Muscle of leg (tissue), 11 donors: Measurements from ENCODE around the gene ANKRD31. TPM values are rescaled to one million over a fixed set of nuclear protein-coding genes. Genes with fewer than 3 reads are reported as not detected.
A peak's percentile ranks its signal among the peaks of the same experiment; 100 is the strongest.

ENCODE experiments used
- DNase-seq: peaks from one replicate; pipeline ENCODE4 v3.0.0; 2013
- H3K27ac ChIP-seq: one replicate; pipeline ENCODE4 v1.5.1; 2013; ENCODE audit warnings: mild to moderate bottlenecking, low read length, control low read depth
- H3K27me3 ChIP-seq: one replicate; pipeline ENCODE4 v1.6.1; 2013; ENCODE audit warnings: low read length; ENCODE audit not compliant: control insufficient read depth, insufficient read depth
- H3K36me3 ChIP-seq: one replicate; pipeline ENCODE4 v1.6.1; 2013; ENCODE audit warnings: low read length; ENCODE audit not compliant: control insufficient read depth, insufficient read depth
- H3K4me1 ChIP-seq: one replicate; pipeline ENCODE4 v1.6.1; 2013; ENCODE audit warnings: low read length; ENCODE audit not compliant: control insufficient read depth, insufficient read depth
- H3K4me3 ChIP-seq: one replicate; pipeline ENCODE4 v1.5.1; 2013; ENCODE audit warnings: low read length, control low read depth
- H3K9me3 ChIP-seq: replicated peaks from 2 replicates; pipeline ENCODE4 v1.6.1; 2013; ENCODE audit warnings: low read depth, low read length; ENCODE audit not compliant: control insufficient read depth
- WGBS: methylation state at CpG from one replicate; pipeline ENCODE4 v1.1.5; 2013; ENCODE audit warnings: missing lambda C conversion rate; ENCODE audit not compliant: insufficient coverage; 5-methylcytosine and 5-hydroxymethylcytosine counted together
- polyA plus RNA-seq, 8 donors: library from polyadenylated mRNA; unstranded; fragments of 120-200 nt; gene quantifications; one replicate each; pipeline versions ENCODE4 v1.2.1 to v1.2.3, GENCODE V29; 2013; ENCODE audit warnings: inconsistent platforms in 1 of 8, low replicate concordance in 1 of 8; ENCODE audit not compliant: insufficient read length in 8 of 8, insufficient read depth in 1 of 8
- total RNA-seq: library from RNA; stranded (reverse); fragments of 120-200 nt; gene quantifications from one replicate; pipeline ENCODE4 v1.2.4, GENCODE V29; 2013

Gene ANKRD31
- total and polyA plus RNA-seq, 9 donors, result 0.06 to 0.27 (median 0.13) TPM

- Histone ChIP-seq H3K27me3 (peaks cover 36% of the 10 kb centered on the region), H3K4me1 (peaks cover 13% of the 10 kb centered on the region), H3K27ac (peak overlapping the region; percentile 62), H3K4me3 (peak overlapping the region; percentile 65), H3K36me3 (no peaks in the 10 kb centered on the region), H3K9me3 (no peaks in the 10 kb centered on the region)
- WGBS, result under 1% methylated on average over 88 of the region's 95 CpGs
- peak; percentile 71 for DNase-seq
Observed at GRCh38 chr5:75053304-75054133, 183.2 kb downstream of the ANKRD31 start.

GRCh38 chr5:75053054-75053303 is 183.7 kb downstream of the ANKRD31 start:
- whole genome bisulfite sequencing, result under 1% methylated on average over 40 of the region's 40 CpGs
- Histone ChIP-seq H3K36me3 (no peaks in the 10 kb centered on the region), H3K27ac (no peak overlapping the region), H3K4me3 (peak overlapping the region; percentile 65), H3K27me3 (peaks cover 36% of the 10 kb centered on the region), H3K9me3 (no peaks in the 10 kb centered on the region), H3K4me1 (peaks cover 13% of the 10 kb centered on the region)
- no peak for DNase-seq

- Histone ChIP-seq H3K27me3 (peaks cover 36% of the 10 kb centered on the region), H3K36me3 (no peaks in the 10 kb centered on the region), H3K4me1 (peaks cover 13% of the 10 kb centered on the region), H3K9me3 (no peaks in the 10 kb centered on the region), H3K4me3 (peak within 1 kb of the TSS; percentile 65), H3K27ac (no peak within 1 kb of the TSS)
- peak; percentile 47 for DNase-seq
- 1% methylated on average over 74 of the region's 74 CpGs for WGBS
Observed at GRCh38 chr5:75052192-75053053, 184.3 kb downstream of the ANKRD31 start, which contains the start of gene GCNT4. TSS of gene GCNT4 (minus strand) at chr5:75052558. CDS start at chr5:75030037, 22,521 bp downstream.

GRCh38 chr5:75051217-75051751 is 185.4 kb downstream of the ANKRD31 start:
- Histone ChIP-seq H3K27ac (no peak overlapping the region), H3K36me3 (no peaks in the 10 kb centered on the region), H3K9me3 (no peaks in the 10 kb centered on the region), H3K27me3 (peaks cover 35% of the 10 kb centered on the region), H3K4me1 (peaks cover 13% of the 10 kb centered on the region), H3K4me3 (no peak overlapping the region)
- peak; percentile 10 for DNase-seq
- 34% methylated on average over 5 of the region's 7 CpGs for WGBS

GRCh38 chr5:75050415-75050814 is 186.3 kb downstream of the ANKRD31 start:
- Histone ChIP-seq H3K27me3 (peaks cover 32% of the 10 kb centered on the region), H3K4me3 (no peak overlapping the region), H3K36me3 (no peaks in the 10 kb centered on the region), H3K4me1 (peaks cover 13% of the 10 kb centered on the region), H3K27ac (no peak overlapping the region), H3K9me3 (no peaks in the 10 kb centered on the region)
- WGBS, result 64% methylated on average over 11 of the region's 11 CpGs
- peak; percentile 8 for DNase-seq

- peak; percentile 20 for DNase-seq
- Histone ChIP-seq H3K4me1 (peaks cover 13% of the 10 kb centered on the region), H3K36me3 (no peaks in the 10 kb centered on the region), H3K9me3 (no peaks in the 10 kb centered on the region), H3K27me3 (peaks cover 30% of the 10 kb centered on the region), H3K27ac (no peak overlapping the region), H3K4me3 (no peak overlapping the region)
- WGBS, result 46% methylated on average over 4 of the region's 11 CpGs
Observed at GRCh38 chr5:75049456-75050351, 187.0 kb downstream of the ANKRD31 start.

- Histone ChIP-seq H3K36me3 (no peaks in the 10 kb centered on the region), H3K4me1 (peaks cover 5% of the 10 kb centered on the region), H3K4me3 (no peak overlapping the region), H3K27ac (no peak overlapping the region), H3K27me3 (peaks cover 21% of the 10 kb centered on the region), H3K9me3 (no peaks in the 10 kb centered on the region)
- peak; percentile 25 for DNase-seq
- 30% methylated on average over 2 of the region's 7 CpGs for WGBS
Observed at GRCh38 chr5:75048457-75048953, 188.2 kb downstream of the ANKRD31 start.

- H3K4me1 ChIP-seq, result peaks cover 3% of the 10 kb centered on the region
- no peak overlapping the region for H3K4me3 ChIP-seq
- H3K27me3 ChIP-seq, result peaks cover 18% of the 10 kb centered on the region
- H3K9me3 ChIP-seq, result no peaks in the 10 kb centered on the region
- H3K27ac ChIP-seq, result no peak overlapping the region
- DNase-seq, result no peak
- H3K36me3 ChIP-seq, result no peaks in the 10 kb centered on the region
Observed at GRCh38 chr5:75047356-75047755, 189.3 kb downstream of the ANKRD31 start.

GRCh38 chr5:75046366-75047142 is 190.1 kb downstream of the ANKRD31 start:
- Histone ChIP-seq H3K4me3 (no peak overlapping the region), H3K9me3 (no peaks in the 10 kb centered on the region)
- 85% methylated on average over 7 of the region's 10 CpGs for WGBS

More at GRCh38 chr5:75046366-75047142, 190.1 kb downstream of the ANKRD31 start:
- Histone ChIP-seq H3K36me3 (no peaks in the 10 kb centered on the region), H3K4me1 (no peaks in the 10 kb centered on the region), H3K27ac (no peak overlapping the region), H3K27me3 (peaks cover 13% of the 10 kb centered on the region)
- no peak for DNase-seq
